ENCODE data around the gene COLGALT1. TPM values are rescaled to one million over a fixed set of nuclear protein-coding genes. Genes with fewer than 3 reads are reported as not detected.

The COLGALT1 gene
- total and polyA plus RNA-seq, 4 donors: 14.4 to 32.2 (median 22.5) TPM

DNA sequence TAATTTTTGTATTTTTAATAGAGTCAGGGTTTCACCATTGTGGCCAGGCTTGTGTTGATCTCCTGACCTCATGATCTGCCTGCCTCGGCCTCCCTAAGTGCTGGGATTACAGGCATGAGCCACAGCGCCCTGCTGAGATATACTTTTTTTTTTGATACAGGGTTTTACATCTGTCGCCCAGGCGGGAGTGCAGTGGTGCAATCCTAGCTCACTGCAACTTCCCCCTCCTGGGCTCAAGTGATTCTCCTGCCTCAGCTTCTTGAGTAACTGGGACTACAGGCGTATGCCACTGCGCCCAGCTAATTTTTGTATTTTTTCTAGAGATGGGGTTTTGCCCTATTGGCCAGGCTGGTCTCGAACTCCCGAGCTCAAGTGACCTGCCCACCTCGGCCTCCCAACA is 2.0 kb downstream of the COLGALT1 start:
- Histone ChIP-seq H3K9ac (ENCODE audit: low read depth in 1 of 2, low read length in 2 of 2) (no peak overlapping the region), H3K4me1 (ENCODE audit: control insufficient read depth in 4 of 4, insufficient read depth in 4 of 4, low read length in 3 of 4) (peaks cover 4 to 16% (median 9%) of the 10 kb centered on the region in 4 donors), H3K36me3 (ENCODE audit: control insufficient read depth in 4 of 4, insufficient read depth in 3 of 4, low read depth in 1 of 4, low read length in 3 of 4) (peaks cover 2 to 17% (median 6%) of the 10 kb centered on the region in 4 donors), H3K27me3 (ENCODE audit: control insufficient read depth in 4 of 4, insufficient read depth in 4 of 4, low read length in 3 of 4) (no peaks in the 10 kb centered on the region), H3K4me3 (ENCODE audit: low read depth in 1 of 3, low read length in 3 of 3) (no peak overlapping the region), H3K9me3 (ENCODE audit: control insufficient read depth in 4 of 4, low read length in 3 of 4) (no peaks in the 10 kb centered on the region), H3K27ac (ENCODE audit: low read depth in 1 of 2, low read length in 2 of 2) (no peak overlapping the region)
- DNase-seq (ENCODE audit: low spot score): no peak
- WGBS: 88% methylated on average over 9 of the region's 9 CpGs
- TF ChIP-seq, protein P1, sequence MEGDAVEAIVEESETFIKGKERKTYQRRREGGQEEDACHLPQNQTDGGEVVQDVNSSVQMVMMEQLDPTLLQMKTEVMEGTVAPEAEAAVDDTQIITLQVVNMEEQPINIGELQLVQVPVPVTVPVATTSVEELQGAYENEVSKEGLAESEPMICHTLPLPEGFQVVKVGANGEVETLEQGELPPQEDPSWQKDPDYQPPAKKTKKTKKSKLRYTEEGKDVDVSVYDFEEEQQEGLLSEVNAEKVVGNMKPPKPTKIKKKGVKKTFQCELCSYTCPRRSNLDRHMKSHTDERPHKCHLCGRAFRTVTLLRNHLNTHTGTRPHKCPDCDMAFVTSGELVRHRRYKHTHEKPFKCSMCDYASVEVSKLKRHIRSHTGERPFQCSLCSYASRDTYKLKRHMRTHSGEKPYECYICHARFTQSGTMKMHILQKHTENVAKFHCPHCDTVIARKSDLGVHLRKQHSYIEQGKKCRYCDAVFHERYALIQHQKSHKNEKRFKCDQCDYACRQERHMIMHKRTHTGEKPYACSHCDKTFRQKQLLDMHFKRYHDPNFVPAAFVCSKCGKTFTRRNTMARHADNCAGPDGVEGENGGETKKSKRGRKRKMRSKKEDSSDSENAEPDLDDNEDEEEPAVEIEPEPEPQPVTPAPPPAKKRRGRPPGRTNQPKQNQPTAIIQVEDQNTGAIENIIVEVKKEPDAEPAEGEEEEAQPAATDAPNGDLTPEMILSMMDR (IDR thresholded peaks at IDR 0.05; ENCODE audit: low read depth, low read length, missing input control): no peak
- no peak for TF ChIP-seq HNF4A (conservative IDR thresholded peaks at IDR 0.05)
- TF ChIP-seq ZBTB33 (IDR thresholded peaks at IDR 0.05): no peak
- no peak for TF ChIP-seq YY1 (IDR thresholded peaks at IDR 0.05)
- no peak for TF ChIP-seq RAD21 (IDR thresholded peaks at IDR 0.05)
- TF ChIP-seq FOXA1 (IDR thresholded peaks at IDR 0.05): no peak
- TF ChIP-seq FOXA2 (IDR thresholded peaks at IDR 0.05): no peak
- no peak for TF ChIP-seq ATF3 (IDR thresholded peaks at IDR 0.05)
- no peak for TF ChIP-seq JUND (IDR thresholded peaks at IDR 0.05)
- TF ChIP-seq GABPA (IDR thresholded peaks at IDR 0.05 in 1 of 2, conservative IDR thresholded peaks at IDR 0.05 in 1 of 2): no peak
- TF ChIP-seq SP1 (IDR thresholded peaks at IDR 0.05): no peak

DNA sequence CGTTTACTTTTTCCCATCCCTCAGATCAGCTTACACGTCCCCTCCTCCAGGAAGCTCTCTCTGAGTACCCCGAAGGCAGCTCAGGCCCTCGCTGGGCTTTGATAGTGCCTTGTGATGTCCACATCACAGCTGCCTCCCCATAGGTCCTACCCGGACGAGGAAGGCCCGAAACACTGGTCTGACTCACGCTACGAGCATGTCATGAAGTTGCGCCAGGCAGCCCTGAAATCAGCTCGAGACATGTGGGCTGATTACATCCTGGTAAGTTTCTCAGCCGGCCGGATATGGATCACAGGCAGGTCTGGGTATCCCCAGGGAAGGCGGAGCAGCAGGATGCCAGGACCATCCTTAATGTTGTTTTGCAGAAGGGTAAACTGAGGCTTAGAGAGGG is 4.8 kb downstream of the COLGALT1 start:
- TF ChIP-seq, protein P1 (IDR thresholded peaks at IDR 0.05; ENCODE audit: low read depth, low read length, missing input control): no peak
- TF ChIP-seq, protein P2, sequence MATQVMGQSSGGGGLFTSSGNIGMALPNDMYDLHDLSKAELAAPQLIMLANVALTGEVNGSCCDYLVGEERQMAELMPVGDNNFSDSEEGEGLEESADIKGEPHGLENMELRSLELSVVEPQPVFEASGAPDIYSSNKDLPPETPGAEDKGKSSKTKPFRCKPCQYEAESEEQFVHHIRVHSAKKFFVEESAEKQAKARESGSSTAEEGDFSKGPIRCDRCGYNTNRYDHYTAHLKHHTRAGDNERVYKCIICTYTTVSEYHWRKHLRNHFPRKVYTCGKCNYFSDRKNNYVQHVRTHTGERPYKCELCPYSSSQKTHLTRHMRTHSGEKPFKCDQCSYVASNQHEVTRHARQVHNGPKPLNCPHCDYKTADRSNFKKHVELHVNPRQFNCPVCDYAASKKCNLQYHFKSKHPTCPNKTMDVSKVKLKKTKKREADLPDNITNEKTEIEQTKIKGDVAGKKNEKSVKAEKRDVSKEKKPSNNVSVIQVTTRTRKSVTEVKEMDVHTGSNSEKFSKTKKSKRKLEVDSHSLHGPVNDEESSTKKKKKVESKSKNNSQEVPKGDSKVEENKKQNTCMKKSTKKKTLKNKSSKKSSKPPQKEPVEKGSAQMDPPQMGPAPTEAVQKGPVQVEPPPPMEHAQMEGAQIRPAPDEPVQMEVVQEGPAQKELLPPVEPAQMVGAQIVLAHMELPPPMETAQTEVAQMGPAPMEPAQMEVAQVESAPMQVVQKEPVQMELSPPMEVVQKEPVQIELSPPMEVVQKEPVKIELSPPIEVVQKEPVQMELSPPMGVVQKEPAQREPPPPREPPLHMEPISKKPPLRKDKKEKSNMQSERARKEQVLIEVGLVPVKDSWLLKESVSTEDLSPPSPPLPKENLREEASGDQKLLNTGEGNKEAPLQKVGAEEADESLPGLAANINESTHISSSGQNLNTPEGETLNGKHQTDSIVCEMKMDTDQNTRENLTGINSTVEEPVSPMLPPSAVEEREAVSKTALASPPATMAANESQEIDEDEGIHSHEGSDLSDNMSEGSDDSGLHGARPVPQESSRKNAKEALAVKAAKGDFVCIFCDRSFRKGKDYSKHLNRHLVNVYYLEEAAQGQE (IDR thresholded peaks at IDR 0.05): no peak
- TF ChIP-seq JUND (IDR thresholded peaks at IDR 0.05): no peak
- TF ChIP-seq TAF1 (conservative IDR thresholded peaks at IDR 0.05): no peak
- TF ChIP-seq ZBTB33 (IDR thresholded peaks at IDR 0.05): no peak
- TF ChIP-seq RAD21 (IDR thresholded peaks at IDR 0.05): no peak
- no peak for TF ChIP-seq HNF4A (conservative IDR thresholded peaks at IDR 0.05)
- no peak for TF ChIP-seq YY1 (IDR thresholded peaks at IDR 0.05)
- TF ChIP-seq HNF4G (IDR thresholded peaks at IDR 0.05): no peak
- no peak for TF ChIP-seq SP1 (IDR thresholded peaks at IDR 0.05)
- TF ChIP-seq GABPA (IDR thresholded peaks at IDR 0.05 in 1 of 2, conservative IDR thresholded peaks at IDR 0.05 in 1 of 2): no peak
- TF ChIP-seq FOXA1 (IDR thresholded peaks at IDR 0.05): no peak
- TF ChIP-seq ATF3 (IDR thresholded peaks at IDR 0.05): no peak
- no peak for TF ChIP-seq NR2F2 (IDR thresholded peaks at IDR 0.05)
- no peak for TF ChIP-seq EGR1 (IDR thresholded peaks at IDR 0.05; ENCODE audit: low read depth in 2 of 2)
- Histone ChIP-seq H3K4me3 (ENCODE audit: low read depth in 1 of 3, low read length in 3 of 3) (no peak overlapping the region), H3K36me3 (ENCODE audit: control insufficient read depth in 4 of 4, insufficient read depth in 3 of 4, low read depth in 1 of 4, low read length in 3 of 4) (peaks cover 2 to 20% (median 6%) of the 10 kb centered on the region in 4 donors), H3K9me3 (ENCODE audit: control insufficient read depth in 4 of 4, low read length in 3 of 4) (no peaks in the 10 kb centered on the region), H3K4me1 (ENCODE audit: control insufficient read depth in 4 of 4, insufficient read depth in 4 of 4, low read length in 3 of 4) (peaks cover under 1 to 12% (median 7%) of the 10 kb centered on the region in 4 donors), H3K27me3 (ENCODE audit: control insufficient read depth in 4 of 4, insufficient read depth in 4 of 4, low read length in 3 of 4) (no peaks in the 10 kb centered on the region), H3K9ac (ENCODE audit: low read depth in 1 of 2, low read length in 2 of 2) (no peak overlapping the region), H3K27ac (ENCODE audit: low read depth in 1 of 2, low read length in 2 of 2) (no peak overlapping the region)
- DNase-seq (ENCODE audit: low spot score): no peak
- WGBS: 84% methylated on average over 14 of the region's 14 CpGs
